C4-2B (cell line): ENCODE results near the gene HIRIP3.

ENCODE experiments used
- H3K27ac ChIP-seq: fragments of 450-650 bp; 2 replicates; pipeline ENCODE4 v1.5.1; 2017
- ZFX ChIP-seq: fragments of 450-650 bp; IDR thresholded peaks from 2 replicates; pipeline ENCODE4 v1.6.1; 2017
- TF ChIP-seq, protein P1 (sequence below): fragments of 450-650 bp; conservative IDR thresholded peaks from 2 replicates; pipeline ENCODE4 v1.5.1; 2017; ENCODE audit warnings: mild to moderate bottlenecking

Gene HIRIP3

DNA sequence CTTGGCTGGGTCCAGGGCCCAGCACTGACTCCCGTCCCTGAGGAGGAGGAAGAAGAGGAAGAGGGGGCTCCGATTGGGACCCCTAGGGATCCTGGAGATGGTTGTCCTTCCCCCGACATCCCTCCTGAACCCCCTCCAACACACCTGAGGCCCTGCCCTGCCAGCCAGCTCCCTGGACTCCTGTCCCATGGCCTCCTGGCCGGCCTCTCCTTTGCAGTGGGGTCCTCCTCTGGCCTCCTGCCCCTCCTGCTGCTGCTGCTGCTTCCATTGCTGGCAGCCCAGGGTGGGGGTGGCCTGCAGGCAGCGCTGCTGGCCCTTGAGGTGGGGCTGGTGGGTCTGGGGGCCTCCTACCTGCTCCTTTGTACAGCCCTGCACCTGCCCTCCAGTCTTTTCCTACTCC, 8.5 kb downstream of the HIRIP3 start:
- TF ChIP-seq, protein P1, sequence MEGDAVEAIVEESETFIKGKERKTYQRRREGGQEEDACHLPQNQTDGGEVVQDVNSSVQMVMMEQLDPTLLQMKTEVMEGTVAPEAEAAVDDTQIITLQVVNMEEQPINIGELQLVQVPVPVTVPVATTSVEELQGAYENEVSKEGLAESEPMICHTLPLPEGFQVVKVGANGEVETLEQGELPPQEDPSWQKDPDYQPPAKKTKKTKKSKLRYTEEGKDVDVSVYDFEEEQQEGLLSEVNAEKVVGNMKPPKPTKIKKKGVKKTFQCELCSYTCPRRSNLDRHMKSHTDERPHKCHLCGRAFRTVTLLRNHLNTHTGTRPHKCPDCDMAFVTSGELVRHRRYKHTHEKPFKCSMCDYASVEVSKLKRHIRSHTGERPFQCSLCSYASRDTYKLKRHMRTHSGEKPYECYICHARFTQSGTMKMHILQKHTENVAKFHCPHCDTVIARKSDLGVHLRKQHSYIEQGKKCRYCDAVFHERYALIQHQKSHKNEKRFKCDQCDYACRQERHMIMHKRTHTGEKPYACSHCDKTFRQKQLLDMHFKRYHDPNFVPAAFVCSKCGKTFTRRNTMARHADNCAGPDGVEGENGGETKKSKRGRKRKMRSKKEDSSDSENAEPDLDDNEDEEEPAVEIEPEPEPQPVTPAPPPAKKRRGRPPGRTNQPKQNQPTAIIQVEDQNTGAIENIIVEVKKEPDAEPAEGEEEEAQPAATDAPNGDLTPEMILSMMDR: no peak
- TF ChIP-seq ZFX: no peak
- no peak overlapping the region for H3K27ac ChIP-seq

DNA sequence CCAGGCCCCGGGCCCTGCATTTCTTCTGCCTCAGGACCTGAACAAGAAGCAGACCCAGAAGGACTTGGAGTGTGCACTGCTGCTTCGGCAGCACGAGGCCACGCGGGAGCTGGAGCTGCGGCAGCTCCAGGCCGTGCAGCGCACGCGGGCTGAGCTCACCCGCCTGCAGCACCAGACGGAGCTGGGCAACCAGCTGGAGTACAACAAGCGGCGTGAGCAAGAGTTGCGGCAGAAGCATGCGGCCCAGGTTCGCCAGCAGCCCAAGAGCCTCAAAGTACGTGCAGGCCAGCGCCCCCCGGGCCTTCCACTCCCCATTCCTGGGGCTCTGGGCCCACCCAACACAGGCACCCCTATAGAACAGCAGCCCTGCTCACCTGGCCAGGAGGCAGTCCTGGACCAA, 9.2 kb downstream of the HIRIP3 start:
- H3K27ac ChIP-seq: no peak overlapping the region

DNA sequence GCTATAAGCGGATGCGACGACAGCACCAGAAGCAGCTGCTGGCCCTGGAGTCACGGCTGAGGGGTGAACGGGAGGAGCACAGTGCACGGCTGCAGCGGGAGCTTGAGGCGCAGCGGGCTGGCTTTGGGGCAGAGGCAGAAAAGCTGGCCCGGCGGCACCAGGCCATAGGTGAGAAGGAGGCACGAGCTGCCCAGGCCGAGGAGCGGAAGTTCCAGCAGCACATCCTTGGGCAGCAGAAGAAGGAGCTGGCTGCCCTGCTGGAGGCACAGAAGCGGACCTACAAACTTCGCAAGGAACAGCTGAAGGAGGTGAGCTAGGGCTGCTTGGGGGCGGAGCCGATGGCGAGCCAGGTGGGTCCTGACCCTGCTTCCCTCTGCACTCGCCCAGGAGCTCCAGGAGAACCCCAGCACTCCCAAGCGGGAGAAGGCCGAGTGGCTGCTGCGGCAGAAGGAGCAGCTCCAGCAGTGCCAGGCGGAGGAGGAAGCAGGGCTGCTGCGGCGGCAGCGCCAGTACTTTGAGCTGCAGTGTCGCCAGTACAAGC, 10.1 kb downstream of the HIRIP3 start:
- no peak overlapping the region for H3K27ac ChIP-seq
- TF ChIP-seq, protein P1: no peak
- no peak for TF ChIP-seq ZFX

More for the DNA sequence above, 9.2 kb downstream of the HIRIP3 start:
- TF ChIP-seq, protein P1: no peak
- TF ChIP-seq ZFX: no peak

DNA sequence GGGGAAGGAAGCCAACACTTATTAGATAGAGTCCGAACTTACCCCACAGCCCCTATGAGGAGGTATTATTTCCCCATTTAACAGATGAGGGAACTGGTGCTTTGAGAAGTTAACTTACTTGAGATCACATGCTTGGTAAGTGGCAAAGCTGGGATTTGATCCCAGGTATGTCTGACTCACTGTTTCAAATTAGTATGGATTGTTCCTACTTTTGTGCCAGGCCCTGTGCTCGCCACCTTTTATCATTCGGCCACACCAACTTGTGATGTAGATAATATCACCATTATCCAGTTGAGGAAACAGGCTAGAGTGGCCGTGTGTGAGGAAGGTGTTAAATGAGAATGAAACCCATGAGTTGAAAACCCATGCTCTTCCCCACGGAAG, 10.7 kb downstream of the HIRIP3 start:
- TF ChIP-seq ZFX: no peak
- TF ChIP-seq, protein P1: no peak
- no peak overlapping the region for H3K27ac ChIP-seq

DNA sequence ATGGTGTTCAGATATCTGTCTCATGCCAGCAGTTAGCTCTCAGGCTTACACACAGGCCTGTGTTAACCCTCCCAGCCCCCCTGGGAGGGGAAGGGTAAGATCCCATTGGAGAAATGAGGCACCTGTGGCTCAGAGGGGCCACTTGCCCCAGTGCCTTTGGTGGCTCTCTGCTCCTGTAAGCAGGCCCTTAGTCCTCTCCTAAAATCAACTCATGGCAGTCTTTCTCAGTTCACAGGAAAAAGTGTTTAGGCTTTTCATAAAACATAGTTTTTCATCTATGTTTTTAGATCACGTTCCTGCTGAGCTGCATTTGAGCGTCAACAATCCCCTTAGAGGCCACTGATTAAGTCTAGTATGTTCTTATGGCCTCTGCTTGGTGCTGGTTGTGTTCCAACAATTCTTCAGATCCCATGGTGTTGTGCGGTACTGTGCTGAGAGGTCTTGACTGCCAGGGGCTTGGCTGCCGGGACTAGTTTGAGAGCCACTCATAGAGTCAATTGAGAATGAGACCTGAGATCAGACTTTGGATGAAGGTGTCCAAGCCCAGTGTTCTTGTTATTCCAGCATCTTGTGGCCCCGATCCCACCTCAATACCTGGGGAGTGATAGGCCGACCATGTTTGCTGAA, 11.2 kb downstream of the HIRIP3 start:
- TF ChIP-seq, protein P1: no peak
- H3K27ac ChIP-seq: no peak overlapping the region

DNA sequence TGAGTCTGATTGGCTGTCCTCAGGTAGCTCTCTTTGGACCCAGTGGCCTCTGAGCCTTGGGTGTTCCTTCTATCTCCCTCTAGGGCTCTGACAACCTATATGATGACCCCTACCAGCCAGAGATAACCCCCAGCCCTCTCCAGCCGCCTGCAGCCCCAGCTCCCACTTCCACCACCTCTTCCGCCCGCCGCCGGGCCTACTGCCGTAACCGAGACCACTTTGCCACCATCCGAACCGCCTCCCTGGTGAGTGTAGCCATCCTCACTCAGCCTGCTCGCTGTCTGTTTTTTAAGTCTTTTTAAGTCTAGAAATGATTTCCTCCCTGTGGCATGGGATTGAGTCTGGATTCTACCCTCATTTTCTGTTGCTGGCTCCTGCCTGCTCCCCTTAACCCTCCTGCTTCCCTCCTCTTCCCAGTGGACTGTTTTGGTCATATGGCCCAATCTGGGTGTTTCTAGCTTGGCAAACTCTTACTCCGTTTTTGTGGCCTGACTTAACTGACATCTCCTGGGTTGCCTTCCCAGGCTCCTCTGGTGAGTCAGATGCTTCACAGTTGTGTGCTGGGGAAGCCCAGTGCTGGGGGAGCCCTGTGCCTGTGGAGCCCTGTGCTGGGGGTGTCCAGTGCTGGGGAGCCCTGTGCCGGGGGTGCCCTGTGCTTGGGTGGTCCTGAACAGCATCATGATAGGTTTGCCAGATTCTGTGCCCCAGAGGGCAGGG, 11.8 kb downstream of the HIRIP3 start:
- TF ChIP-seq, protein P1: no peak
- H3K27ac ChIP-seq: no peak overlapping the region
